Measurements from ENCODE around the gene UNC45A. TPM values are rescaled to one million over a fixed set of nuclear protein-coding genes. Genes with fewer than 3 reads are reported as not detected.

UNC45A gene
- total and polyA plus RNA-seq, 2 of the 8 experiments (the other 6 are each of a cell fraction or from before 2014, with no cell fraction given), result 74.1 to 84.2 TPM

DNA sequence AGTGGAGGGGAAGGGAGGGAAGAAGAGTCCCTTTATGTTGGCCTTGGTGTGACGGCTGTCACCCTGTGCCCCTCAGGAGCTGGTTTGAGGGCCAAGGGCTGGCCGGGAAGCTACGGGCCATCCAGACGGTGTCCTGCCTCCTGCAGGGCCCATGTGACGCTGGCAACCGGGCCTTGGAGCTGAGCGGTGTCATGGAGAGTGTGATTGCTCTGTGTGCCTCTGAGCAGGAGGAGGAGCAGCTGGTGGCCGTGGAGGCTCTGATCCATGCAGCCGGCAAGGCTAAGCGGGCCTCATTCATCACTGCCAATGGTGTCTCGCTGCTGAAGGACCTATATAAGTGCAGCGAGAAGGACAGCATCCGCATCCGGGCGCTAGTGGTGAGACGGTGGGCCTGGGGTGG, 11.5 kb downstream of the UNC45A start (continued):
- TF ChIP-seq CHD7 (IDR thresholded peaks at IDR 0.05; ENCODE audit: insufficient replicate concordance, low read length) (no peak), EZH2 (IDR thresholded peaks at IDR 0.05; ENCODE audit: low read depth, low read length, severe bottlenecking) (no peak), MAX (IDR thresholded peaks at IDR 0.05) (no peak), RFX5 (IDR thresholded peaks at IDR 0.05; ENCODE audit: borderline replicate concordance, low read depth, low read length) (no peak), SP2 (IDR thresholded peaks at IDR 0.05; ENCODE audit: low read length) (no peak), TBP (IDR thresholded peaks at IDR 0.05; ENCODE audit: low read depth, low read length) (no peak), RAD21 (IDR thresholded peaks at IDR 0.05 in 1 of 2, conservative IDR thresholded peaks at IDR 0.05 in 1 of 2; ENCODE audit: low read depth in 2 of 2, low read length in 2 of 2) (no peak)
- TF ChIP-seq, protein P1, sequence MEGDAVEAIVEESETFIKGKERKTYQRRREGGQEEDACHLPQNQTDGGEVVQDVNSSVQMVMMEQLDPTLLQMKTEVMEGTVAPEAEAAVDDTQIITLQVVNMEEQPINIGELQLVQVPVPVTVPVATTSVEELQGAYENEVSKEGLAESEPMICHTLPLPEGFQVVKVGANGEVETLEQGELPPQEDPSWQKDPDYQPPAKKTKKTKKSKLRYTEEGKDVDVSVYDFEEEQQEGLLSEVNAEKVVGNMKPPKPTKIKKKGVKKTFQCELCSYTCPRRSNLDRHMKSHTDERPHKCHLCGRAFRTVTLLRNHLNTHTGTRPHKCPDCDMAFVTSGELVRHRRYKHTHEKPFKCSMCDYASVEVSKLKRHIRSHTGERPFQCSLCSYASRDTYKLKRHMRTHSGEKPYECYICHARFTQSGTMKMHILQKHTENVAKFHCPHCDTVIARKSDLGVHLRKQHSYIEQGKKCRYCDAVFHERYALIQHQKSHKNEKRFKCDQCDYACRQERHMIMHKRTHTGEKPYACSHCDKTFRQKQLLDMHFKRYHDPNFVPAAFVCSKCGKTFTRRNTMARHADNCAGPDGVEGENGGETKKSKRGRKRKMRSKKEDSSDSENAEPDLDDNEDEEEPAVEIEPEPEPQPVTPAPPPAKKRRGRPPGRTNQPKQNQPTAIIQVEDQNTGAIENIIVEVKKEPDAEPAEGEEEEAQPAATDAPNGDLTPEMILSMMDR (IDR thresholded peaks at IDR 0.05; ENCODE audit: control extremely low read depth in 1 of 3, insufficient read depth in 1 of 3, low read depth in 1 of 3, low read length in 3 of 3), result no peak
